ENCODE data around the gene LTBP1. TPM values are rescaled to one million over a fixed set of nuclear protein-coding genes. Genes with fewer than 3 reads are reported as not detected.

The LTBP1 gene
- total and polyA plus RNA-seq, 2 donors (not counting 1 experiment from before 2014, with no cell fraction given): 0.69 TPM; not detected in 1

- no CpG with 5 or more reads among the region's 5 CpGs for WGBS (ENCODE audit: insufficient coverage)
- Histone ChIP-seq H3K4me1 (ENCODE audit: control insufficient read depth in 2 of 2, insufficient read depth in 2 of 2, low read length in 2 of 2) (peaks cover 10 to 12% of the 10 kb centered on the region in 2 donors), H3K4me3 (ENCODE audit: control extremely low read depth in 1 of 5, extremely low read depth in 1 of 5, insufficient read depth in 1 of 5, low read depth in 2 of 5, low read length in 4 of 5) (no peak overlapping the region), H2AFZ (ENCODE audit: insufficient read depth, low read depth, low read length, poor library complexity, severe bottlenecking) (no peak overlapping the region), H4K20me1 (ENCODE audit: control insufficient read depth, insufficient read depth, low read length, poor library complexity, severe bottlenecking) (no peaks in the 10 kb centered on the region), H3K27me3 (replicated peaks in 1 of 4; ENCODE audit: control extremely low read depth in 1 of 4, control insufficient read depth in 3 of 4, insufficient read depth in 4 of 4, low read length in 3 of 4) (peaks cover 0 to 4% (median 0%) of the 10 kb centered on the region in 4 experiments), H3K4me2 (replicated peaks; ENCODE audit: low read depth, low read length, poor library complexity, severe bottlenecking) (no peak overlapping the region), H3K27ac (ENCODE audit: low read length in 2 of 2) (no peak overlapping the region), H3K36me3 (replicated peaks in 1 of 2; ENCODE audit: control extremely low read depth in 1 of 2, control insufficient read depth in 1 of 2, extremely low read depth in 1 of 2, insufficient read depth in 2 of 2, low read length in 1 of 2) (no peaks in the 10 kb centered on the region), H3K9me3 (ENCODE audit: control extremely low read depth in 1 of 3, control insufficient read depth in 2 of 3, insufficient read depth in 1 of 3, low read length in 2 of 3) (no peaks in the 10 kb centered on the region), H3K79me2 (ENCODE audit: control insufficient read depth, insufficient read depth, low read length) (no peaks in the 10 kb centered on the region), H3K9ac (ENCODE audit: low read length) (no peak overlapping the region)
- ATAC-seq (ENCODE audit: low read depth) (no peak), DNase-seq (no peak)
- intact Hi-C loops (cut with micrococcal nuclease): no loop called here
- H3K27me3 Mint-ChIP-seq: peaks cover 8% of the 10 kb centered on the region
- no peak overlapping the region for H3K4me3 Mint-ChIP-seq
- ChIA-PET CTCF (no interaction called here), POLR2A (no interaction called here)
- TF ChIP-seq CTCF (IDR thresholded peaks at IDR 0.05): no peak
- TF ChIP-seq EZH2 (IDR thresholded peaks at IDR 0.05; ENCODE audit: borderline replicate concordance, insufficient read depth, low read depth, low read length, poor library complexity, severe bottlenecking): no peak
- no peak overlapping the region for H3K27ac Mint-ChIP-seq
- no peaks in the 10 kb centered on the region for H3K9me3 Mint-ChIP-seq (ENCODE audit: insufficient read depth)
- H3K4me1 Mint-ChIP-seq: peaks cover 14% of the 10 kb centered on the region
These were observed 327.8 kb downstream of the LTBP1 start for GRCh38 chr2:33274524-33274923.

- intact Hi-C loops (cut with micrococcal nuclease): no loop called here
- no peak overlapping the region for H3K4me2 ChIP-seq (replicated peaks; ENCODE audit: low read depth, low read length, poor library complexity, severe bottlenecking)
- no peak overlapping the region for H2AFZ ChIP-seq (ENCODE audit: insufficient read depth, low read depth, low read length, poor library complexity, severe bottlenecking)
- Mint-ChIP-seq H3K27ac (no peak overlapping the region), H3K9me3 (ENCODE audit: insufficient read depth) (no peaks in the 10 kb centered on the region), H3K27me3 (peaks cover 4% of the 10 kb centered on the region), H3K4me3 (no peak overlapping the region), H3K4me1 (peaks cover 14% of the 10 kb centered on the region)
- H3K79me2 ChIP-seq (ENCODE audit: control insufficient read depth, insufficient read depth, low read length): no peaks in the 10 kb centered on the region
- H3K4me3 ChIP-seq (ENCODE audit: control extremely low read depth in 1 of 5, extremely low read depth in 1 of 5, insufficient read depth in 1 of 5, low read depth in 2 of 5, low read length in 4 of 5): no peak overlapping the region
- H3K36me3 ChIP-seq (replicated peaks in 1 of 2; ENCODE audit: control extremely low read depth in 1 of 2, control insufficient read depth in 1 of 2, extremely low read depth in 1 of 2, insufficient read depth in 2 of 2, low read length in 1 of 2): no peaks in the 10 kb centered on the region
- ChIA-PET CTCF (no interaction called here), POLR2A (no interaction called here)
- 74% methylated on average over 7 of the region's 12 CpGs for WGBS (ENCODE audit: insufficient coverage)
- no peak for TF ChIP-seq CTCF (IDR thresholded peaks at IDR 0.05)
- TF ChIP-seq EZH2 (IDR thresholded peaks at IDR 0.05; ENCODE audit: borderline replicate concordance, insufficient read depth, low read depth, low read length, poor library complexity, severe bottlenecking): no peak
- H3K9ac ChIP-seq (ENCODE audit: low read length): no peak overlapping the region
- DNase-seq: no peak
- H3K9me3 ChIP-seq (ENCODE audit: control extremely low read depth in 1 of 3, control insufficient read depth in 2 of 3, insufficient read depth in 1 of 3, low read length in 2 of 3): no peaks in the 10 kb centered on the region
- H4K20me1 ChIP-seq (ENCODE audit: control insufficient read depth, insufficient read depth, low read length, poor library complexity, severe bottlenecking): no peaks in the 10 kb centered on the region
- ATAC-seq (ENCODE audit: low read depth): no peak
- H3K27me3 ChIP-seq (replicated peaks in 1 of 4; ENCODE audit: control extremely low read depth in 1 of 4, control insufficient read depth in 3 of 4, insufficient read depth in 4 of 4, low read length in 3 of 4): no peaks in the 10 kb centered on the region
- peaks cover 10 to 12% of the 10 kb centered on the region in 2 donors for H3K4me1 ChIP-seq (ENCODE audit: control insufficient read depth in 2 of 2, insufficient read depth in 2 of 2, low read length in 2 of 2)
- H3K27ac ChIP-seq (ENCODE audit: low read length in 2 of 2): no peak overlapping the region
These were observed 329.1 kb downstream of the LTBP1 start for GRCh38 chr2:33275689-33276444.
